Fibroblast of upper back skin (primary cell): Measurements from ENCODE around the gene OR10T2.
"Not testable (repeated sequence)": the region's sequence is repeated elsewhere in the genome, so short reads cannot be mapped to it uniquely, and the experiment has no call there.

Experiments
- DNase-seq: peaks from one replicate; pipeline ENCODE4 v3.0.0-alpha.2; 2013

OR10T2 gene, protein sequence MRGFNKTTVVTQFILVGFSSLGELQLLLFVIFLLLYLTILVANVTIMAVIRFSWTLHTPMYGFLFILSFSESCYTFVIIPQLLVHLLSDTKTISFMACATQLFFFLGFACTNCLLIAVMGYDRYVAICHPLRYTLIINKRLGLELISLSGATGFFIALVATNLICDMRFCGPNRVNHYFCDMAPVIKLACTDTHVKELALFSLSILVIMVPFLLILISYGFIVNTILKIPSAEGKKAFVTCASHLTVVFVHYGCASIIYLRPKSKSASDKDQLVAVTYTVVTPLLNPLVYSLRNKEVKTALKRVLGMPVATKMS

DNA sequence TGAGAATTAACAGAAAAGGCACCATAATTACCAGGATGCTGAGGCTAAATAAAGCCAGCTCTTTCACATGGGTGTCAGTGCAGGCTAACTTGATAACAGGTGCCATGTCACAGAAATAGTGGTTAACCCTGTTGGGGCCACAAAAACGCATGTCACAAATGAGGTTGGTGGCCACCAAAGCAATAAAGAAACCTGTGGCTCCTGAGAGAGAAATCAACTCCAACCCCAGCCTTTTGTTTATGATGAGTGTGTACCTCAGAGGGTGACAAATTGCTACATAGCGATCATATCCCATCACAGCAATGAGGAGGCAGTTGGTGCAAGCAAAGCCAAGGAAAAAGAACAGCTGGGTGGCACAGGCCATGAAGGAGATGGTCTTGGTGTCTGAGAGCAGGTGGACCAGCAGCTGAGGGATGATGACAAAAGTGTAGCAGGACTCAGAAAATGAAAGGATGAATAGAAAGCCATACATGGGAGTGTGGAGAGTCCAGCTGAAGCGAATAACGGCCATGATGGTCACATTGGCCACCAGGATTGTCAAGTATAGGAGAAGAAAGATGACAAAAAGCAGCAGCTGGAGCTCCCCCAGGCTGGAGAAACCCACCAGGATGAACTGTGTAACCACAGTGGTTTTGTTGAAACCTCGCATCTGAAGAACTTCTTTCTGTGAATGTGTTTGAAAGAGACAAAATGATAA lies at the start of gene OR10T2:
OR10T2 (minus strand) TSS at position 649 of the 697 bp plus-strand sequence; CDS start at position 649, 0 bp downstream.
- no peak for DNase-seq

DNA sequence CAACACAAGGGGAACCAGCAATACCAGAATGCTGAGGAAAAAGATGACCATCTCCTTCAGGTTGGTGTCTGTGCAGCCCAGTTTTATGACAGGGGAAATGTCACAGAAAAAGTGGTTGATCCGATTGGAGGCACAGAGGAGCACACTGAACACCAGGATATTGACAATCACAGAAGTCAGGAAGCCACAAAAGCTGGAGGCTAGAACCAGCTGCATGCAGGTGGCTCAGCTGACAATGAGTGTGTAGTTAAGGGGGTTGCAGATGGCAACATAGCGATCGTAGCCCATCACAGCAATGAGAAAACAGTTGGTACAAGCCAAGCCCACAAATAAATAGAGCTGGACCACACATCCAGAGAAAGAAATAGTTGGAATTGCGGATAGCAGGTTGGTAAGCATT lies 46.1 kb upstream of the OR10T2 start:
- no peak for DNase-seq

DNA sequence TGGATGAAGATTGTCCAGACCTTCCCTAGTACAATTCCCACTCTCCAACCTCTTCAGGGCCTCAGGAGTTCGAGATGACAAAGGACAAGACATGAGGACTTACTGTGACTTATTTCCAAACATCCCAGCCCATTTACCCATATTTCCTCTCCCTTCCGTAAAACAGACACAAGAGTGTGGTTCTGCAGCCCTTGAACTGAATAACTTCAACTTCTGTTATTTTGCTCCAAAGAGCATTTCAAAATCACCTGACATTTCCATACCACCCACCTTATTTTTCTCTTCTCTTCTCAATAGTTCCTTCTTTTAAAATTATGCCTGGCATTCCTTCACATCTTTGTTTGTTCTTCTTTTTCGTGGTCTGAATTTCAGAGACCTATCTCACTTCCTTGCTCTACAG lies 35.5 kb upstream of the OR10T2 start:
- DNase-seq = no peak

DNA sequence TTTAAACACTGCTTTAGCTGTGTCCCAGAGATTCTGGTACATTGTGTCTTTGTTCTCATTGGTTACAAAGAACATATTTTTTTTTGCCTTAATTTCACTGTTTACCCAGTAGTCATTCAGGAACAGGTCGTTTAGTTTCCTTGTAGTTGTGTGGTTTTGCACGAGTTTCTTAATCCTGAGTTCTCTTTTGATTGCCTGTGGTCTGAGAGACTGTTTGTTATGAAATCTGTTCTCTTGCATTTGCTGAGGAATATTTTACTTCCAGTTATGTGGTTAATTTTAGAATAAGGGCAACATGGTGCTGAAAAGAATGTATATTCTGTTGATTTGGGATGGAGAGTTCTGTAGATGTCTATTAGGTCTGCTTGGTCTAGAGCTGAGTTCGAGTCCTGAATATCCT lies 30.9 kb upstream of the OR10T2 start:
- not testable (repeated sequence) for DNase-seq

DNA sequence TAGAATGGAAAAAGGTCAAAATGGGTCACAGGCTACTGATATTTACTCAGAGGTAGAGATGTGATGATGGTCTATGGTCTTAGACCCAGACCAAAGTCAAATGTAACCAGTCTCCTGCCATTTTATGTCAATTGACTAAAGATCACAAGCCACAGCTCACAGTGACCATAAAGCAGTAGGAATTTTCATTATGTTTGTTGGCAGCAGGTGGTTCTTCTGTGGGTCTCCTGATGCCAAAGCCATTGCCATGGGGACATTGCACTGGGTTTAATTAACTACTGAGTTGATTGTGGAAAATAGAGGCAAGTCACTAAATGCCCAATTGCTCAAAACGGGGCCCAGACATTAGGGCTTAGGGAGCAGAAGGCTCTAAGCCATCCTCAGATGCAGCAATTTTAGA lies 26.9 kb upstream of the OR10T2 start, which contains the start of gene OR10K2:
OR10K2 (minus strand) TSS at position 101 of the 400 bp plus-strand sequence. CDS start 5,371 bp downstream, outside the sequence.
- DNase-seq = no peak

DNA sequence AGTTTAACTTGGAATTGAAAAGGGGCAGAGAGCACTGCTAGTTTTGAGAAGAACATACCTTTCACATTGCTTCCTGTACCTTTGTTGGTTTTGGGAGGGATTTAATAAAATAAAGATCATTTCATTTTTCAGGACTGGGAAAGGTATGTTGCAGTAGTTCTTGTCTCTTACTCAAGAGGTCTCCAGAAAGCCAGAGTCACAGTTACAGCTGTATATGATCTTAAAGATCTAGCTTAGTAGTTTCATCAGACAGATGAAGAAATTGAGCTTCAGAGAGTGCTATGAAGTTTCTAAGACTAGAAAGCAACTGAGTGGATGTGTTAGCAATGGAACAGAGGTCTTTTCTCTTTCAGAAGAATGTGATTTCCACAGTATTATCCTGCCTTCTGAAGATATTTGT lies 25.8 kb upstream of the OR10T2 start:
- no peak for DNase-seq

DNA sequence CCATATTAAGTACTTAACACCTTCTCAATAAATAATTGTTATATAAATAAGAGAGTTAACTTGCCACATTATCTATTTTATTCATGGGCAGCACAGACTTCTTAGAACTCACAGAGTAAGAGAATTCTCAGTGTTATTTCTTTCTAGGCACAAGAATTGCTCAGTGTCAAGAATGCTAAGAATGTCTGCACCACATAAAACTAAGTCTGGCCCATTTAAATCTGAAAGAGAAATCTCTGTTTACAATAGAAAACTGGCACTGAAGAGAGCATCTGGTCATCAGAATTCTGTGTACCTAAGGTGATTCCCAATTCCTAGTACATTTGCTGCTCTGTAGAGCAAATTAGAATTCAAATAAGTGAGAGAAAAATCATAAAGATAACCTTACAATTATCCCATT lies 22.9 kb upstream of the OR10T2 start:
- no peak for DNase-seq

DNA sequence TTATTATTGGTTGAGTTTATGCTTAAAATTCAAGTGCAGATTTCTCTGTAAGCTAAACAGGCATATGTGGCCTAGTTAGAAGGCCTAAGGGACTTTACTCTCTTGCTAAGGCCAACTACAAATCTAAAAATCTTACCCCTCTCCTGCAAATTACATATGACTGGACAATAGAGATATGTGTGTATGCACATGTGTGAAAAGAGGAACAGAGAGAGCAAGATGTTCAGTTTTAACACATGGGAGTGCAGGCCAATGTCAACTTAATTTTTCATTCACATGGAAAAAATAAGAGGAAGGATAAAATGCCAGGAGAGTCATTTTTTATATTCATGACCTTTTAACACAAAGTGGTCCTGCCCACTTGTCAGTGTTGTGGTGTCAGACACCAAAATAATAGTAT lies 18.3 kb upstream of the OR10T2 start:
- DNase-seq = no peak

DNA sequence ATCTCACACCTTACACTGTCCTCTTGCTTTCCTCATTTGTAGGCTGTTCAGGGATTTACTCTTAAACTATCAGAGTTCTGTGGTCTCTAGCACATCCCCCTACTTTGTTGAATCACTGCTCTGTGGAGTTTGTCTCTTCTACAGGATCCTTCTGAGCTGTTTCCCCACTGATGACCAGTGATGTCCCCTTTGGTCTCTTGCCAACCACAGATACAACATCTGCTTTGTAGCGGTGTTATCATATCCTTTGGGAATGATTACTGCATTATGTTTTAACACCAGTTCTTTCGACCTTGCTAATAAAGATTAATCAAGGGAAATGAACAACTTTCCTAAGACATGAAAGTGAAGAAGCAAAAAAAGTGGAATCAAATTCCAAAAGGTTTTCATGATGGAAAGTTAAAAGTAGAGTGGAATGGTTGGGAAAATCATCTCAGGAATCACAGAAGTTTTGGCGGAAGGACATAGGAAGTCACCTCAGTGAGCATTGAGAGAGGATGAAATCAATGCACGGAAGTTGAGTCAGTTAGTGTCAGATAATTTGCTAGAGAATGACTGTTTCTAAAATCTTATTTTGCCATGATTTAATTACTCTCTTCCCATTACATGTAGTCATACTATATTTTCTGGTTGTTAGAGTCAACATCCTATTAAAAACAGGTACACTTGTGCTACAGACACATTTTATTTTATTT lies 15.5 kb upstream of the OR10T2 start:
- DNase-seq = no peak

DNA sequence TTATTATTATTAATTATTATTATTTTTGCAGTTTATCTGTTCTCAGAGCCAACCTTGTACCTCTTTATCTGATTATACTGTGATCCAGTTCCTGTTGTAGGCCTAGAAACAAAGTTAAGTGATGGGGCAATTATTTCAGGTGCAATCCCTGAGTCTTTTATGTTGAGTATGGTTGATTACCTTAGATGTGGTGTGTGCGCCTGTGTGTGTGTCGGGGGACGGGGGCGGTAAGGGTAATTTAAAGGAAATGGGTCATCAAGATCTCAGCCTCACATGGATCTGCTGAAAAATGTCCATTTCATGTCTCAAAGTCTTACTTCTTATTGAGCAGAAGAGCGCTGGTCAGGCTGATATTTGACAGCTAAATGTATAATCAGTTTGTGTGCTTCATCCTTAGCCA lies 7.8 kb upstream of the OR10T2 start:
- DNase-seq = no peak

DNA sequence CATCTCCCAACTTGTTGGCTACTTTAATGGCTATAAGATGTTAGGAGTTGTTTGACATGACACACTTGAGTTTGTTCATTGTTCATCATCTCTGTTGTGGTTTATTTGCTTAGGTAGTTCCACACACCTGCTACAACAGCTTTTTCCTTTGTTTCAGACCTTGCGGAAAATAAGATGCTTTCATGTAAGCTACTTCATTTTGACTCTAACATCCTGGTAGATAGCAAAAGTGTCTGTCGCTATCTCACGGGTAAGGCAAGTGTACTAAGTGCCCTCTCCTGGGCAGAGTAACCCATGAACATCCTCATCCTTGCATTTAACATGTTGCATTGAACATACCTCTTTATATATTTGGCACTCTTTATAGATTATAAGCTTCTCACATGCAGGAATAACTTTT lies 1.6 kb upstream of the OR10T2 start:
- no peak for DNase-seq

DNA sequence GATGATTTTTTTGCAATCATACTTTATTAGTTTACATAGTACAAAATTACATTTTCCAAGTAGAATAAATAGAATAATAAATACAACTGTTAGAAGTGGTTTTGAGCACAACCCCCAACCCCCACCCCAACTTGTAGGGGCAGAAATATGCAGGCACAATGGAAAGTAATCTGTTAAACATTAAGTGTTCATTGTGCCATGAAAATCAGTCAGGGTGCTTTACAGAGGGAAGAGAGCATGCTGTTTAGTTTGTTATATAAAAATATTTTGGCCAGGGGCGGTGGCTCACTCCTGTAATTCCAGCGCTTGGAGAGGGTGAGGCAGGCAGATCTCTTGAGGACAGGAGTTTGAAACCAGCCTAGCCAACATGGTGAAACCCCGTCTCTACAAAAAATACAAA lies 2.6 kb downstream of the OR10T2 start:
- DNase-seq = no peak

DNA sequence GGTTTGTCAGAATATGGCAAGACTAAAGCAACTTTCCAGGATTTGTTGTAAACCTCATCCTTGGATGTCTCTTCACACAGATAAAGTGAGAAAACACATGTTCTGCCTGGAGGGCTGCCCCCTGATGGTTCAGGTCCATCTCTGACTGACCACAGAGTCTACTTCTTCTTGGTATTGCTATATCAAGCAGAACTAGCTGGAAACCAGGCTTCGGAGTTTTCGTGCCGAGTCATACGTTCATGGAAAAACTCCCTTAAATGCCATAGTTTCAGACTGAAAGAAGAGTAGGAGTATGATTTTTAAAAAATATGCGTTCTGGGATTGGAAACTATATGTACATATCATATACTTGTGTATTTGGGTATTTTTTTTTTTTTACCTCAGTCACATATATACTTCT lies 5.8 kb downstream of the OR10T2 start:
- no peak for DNase-seq

DNA sequence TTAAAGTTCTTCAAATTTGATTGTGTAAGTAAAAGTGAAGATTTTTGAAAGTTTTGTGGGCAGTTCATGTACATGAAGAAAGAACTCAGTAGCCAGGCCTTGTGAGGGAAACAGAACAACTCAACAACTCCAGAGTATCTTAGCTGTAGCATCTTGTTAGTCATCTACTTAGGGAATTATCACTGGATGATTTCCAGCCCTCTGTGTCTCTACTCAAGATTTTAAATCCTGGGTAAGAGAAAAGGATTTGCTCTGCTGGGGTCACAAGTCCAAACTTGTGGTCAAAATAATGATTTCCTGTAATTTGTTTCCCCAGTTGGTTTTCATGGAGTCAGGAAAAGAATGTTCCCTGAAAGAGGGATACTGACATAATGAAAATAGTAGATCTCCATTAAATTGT lies 8.2 kb downstream of the OR10T2 start:
- peak; percentile 1 for DNase-seq

DNA sequence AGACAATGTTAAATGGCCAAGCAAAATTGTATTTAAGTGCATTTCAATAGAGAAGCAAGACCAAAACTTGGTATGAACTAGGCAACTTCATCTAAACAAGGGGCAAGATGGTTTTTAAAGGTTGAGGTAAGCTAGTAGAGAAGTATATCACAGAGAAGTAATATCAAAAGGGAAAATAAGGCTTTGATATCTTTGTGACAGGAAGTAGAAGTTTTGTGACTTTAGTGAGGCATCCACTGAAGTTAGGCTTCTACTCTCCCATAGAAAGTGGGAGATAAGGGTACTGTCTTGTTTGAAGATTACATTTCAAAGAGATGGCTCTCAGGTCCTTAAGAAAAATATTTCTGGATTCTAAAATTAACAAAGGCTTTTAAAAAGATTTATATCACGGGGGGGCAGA lies 8.9 kb downstream of the OR10T2 start:
- DNase-seq = no peak

DNA sequence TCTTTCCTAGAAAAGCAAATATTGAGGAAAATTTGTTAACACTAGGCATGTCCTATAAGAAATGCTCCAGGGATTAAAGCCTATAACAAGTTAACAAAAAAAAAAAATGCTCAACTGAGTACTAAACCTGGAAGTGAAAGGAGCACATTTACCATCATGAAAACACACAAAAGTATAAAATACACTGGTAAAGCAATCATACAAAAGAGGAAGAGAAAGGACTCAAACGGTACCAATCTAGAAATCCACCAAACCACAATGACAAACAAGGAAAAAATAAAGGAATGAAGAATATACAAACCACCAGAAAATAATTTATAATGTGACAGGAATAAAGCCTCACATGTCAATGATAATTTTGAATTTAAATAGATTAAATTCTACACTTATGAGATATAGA lies 24.4 kb downstream of the OR10T2 start:
- DNase-seq = no peak

DNA sequence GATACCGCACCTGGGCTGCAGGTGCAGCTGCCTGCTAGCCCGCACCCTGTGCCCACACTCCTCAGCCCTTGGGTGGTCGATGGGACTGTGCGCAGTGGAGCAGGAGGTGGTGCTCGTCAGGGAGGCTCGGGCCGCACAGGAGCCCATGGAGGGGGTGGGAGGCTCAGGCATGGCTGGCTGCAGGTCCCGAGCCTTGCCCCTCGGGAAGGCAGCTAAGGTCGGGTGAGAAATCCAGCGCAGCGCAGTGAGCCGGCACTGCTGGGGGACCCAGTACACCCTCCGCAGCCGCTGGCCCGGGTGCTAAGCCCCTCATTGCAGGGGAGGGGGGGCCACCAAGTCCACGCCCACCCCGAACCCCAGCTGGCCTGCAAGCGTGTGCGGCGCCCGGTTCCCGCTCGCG lies 25.2 kb downstream of the OR10T2 start:
- DNase-seq = not testable (repeated sequence)

DNA sequence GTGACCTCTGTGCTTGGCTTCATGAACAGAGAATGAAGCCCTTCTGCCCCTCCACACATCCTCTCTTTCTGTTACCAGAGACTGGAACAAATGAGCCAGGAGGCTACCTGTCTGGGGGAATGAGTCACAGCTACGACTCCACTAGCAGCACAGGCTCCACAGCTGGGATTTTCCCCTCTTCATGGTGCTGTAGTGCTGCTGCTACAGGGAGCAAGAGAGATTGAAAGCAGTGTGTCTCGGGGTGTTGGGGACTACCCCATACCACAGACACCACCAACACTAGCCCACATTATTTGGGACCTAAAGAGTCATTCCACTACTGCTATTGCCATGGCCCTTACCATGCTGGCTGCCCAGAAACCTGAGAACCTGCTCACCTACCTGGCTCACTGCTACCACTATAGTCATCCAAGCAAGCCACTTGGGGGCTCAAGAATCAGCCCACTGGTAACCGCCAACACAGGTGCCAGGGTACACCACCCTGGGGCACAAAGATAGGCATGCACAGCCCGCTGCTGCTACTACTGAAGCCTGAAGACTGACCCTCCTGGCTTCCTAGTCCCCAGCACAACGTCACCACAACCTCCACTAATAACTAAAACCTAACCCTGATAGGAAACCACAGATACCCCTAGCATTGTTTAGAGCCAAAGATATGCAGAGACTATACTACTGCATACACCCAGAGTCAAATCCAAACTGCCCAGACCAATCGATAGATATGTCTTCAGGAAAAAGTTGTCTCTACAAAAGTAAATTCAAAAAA lies 27.9 kb downstream of the OR10T2 start:
- no peak for DNase-seq

DNA sequence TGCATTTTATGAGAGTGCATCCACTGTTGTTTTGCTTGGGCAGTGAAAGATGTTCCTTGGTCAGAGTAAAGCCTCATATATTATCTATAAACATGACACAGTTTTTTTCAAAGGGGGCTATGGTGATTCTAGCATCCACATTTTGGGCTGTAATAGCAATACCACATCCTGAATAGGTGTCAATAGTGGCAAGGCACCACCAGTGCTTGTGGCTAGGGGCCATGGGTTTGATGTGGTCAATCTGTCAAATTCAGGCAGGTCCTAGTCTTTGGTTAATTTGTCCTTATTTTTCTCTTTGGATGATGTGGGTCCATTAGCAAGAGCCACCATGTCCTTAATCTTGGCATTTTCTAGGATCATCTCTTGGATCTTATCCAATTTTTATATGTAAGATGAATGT lies 32.5 kb downstream of the OR10T2 start:
- no peak for DNase-seq

DNA sequence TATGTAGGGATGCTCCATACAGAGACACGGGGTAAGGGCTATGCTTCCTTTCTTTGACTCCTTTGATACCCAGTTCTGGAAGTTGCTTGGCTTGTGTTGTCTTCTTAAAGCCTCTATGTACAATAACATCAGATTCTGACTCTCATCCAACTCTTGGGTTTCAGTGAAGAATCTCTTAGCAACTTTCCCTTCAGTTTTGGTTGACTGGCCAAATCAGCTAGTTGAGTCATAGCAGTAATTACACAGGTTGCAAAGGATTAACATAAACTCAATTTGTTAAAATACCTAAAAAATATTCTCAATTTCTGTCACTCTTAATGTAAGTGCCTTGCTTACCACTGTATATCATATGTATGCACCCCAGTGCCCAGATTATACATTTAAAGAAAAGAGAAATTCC lies 36.3 kb downstream of the OR10T2 start:
- no peak for DNase-seq

DNA sequence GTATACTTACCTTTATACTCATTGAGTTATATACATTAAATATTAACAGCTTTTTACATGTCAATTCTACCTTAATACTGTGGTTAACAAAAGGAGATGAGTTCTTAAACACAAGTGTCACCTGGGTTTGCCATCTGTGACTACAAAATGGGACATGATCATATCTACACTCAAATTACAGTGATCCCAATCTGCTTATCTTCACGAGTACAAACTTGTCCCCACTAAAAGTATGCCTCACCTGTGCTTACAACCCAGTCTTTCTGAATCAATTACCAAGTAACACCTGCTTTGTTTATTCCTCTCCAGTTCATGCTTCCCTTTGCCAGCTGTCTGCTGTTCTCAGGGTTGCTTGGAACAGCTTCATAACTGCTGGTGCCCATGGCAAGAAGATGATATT lies 36.8 kb downstream of the OR10T2 start:
- no peak for DNase-seq

DNA sequence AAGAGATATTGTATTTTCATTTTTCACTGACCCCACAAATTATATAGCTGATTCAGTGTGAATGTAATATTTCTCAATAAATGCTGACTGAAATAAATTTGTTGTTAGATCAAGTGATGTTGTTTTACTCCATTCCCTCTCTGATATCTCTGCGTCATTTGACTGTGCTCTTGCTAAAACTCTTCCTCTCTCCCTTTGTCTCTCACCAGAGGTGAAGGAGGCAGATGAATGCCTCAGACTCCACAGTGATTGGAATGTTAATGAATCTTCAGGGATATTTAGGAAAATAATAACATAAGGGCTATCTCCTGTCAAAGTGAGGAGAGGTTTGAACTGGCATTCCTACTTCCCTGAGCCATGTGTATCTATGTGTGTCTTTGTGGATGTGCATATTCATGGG lies 41.8 kb downstream of the OR10T2 start:
- DNase-seq = no peak

DNA sequence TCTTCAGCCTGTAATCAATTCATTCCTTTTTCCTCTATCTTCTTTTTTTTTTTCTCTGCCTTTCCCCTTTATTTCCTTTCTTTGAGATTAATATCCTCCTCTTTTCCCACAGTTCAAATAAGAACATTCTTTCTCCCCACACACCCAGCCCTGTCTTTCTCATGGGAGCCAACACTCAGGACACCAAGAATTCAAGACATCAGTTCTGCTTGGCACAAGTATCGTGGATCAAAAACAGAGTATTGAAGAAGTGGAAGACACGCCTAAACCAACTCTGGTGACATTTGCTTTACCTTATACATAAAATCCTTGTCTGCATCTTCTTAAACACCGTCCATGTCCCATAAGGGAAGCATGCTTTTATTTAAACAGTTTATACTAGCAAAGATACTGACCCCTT lies 42.6 kb downstream of the OR10T2 start:
- DNase-seq = no peak
